HPDE6-E6E7 (cell line): ENCODE results near the gene FAM184B.

ENCODE experiments used
- DNase-seq: peaks from one replicate; pipeline ENCODE4 v3.0.0; 2011; ENCODE audit warnings: missing footprints; ENCODE audit errors: extremely low spot score

The FAM184B gene

GRCh38 chr4:17773135-17773698 lies 8.2 kb downstream of the FAM184B start:
- DNase-seq, result no peak

GRCh38 chr4:17771284-17771908 lies 10.0 kb downstream of the FAM184B start:
- DNase-seq, result no peak

GRCh38 chr4:17770845-17771244 lies 10.6 kb downstream of the FAM184B start:
- DNase-seq, result no peak

- DNase-seq, result no peak
These were observed 11.8 kb downstream of the FAM184B start for GRCh38 chr4:17769406-17770174.

GRCh38 chr4:17766826-17767458 lies 14.5 kb downstream of the FAM184B start:
- no peak for DNase-seq

GRCh38 chr4:17765514-17766286 lies 15.7 kb downstream of the FAM184B start:
- no peak for DNase-seq

- DNase-seq, result no peak
These were observed 17.5 kb downstream of the FAM184B start for GRCh38 chr4:17763931-17764330.

- DNase-seq, result no peak
These were observed 18.0 kb downstream of the FAM184B start for GRCh38 chr4:17763416-17763815.

GRCh38 chr4:17762726-17763125 lies 18.7 kb downstream of the FAM184B start:
- DNase-seq, result no peak

- no peak for DNase-seq
These were observed 20.4 kb downstream of the FAM184B start for GRCh38 chr4:17761062-17761461.

GRCh38 chr4:17760626-17761025 lies 20.8 kb downstream of the FAM184B start:
- no peak for DNase-seq

GRCh38 chr4:17758485-17758884 lies 22.9 kb downstream of the FAM184B start:
- no peak for DNase-seq

GRCh38 chr4:17757621-17758020 lies 23.8 kb downstream of the FAM184B start:
- no peak for DNase-seq

- DNase-seq, result no peak
These were observed 27.8 kb downstream of the FAM184B start for GRCh38 chr4:17753646-17754045.

GRCh38 chr4:17740702-17741101 lies 40.7 kb downstream of the FAM184B start:
- no peak for DNase-seq

GRCh38 chr4:17736484-17736883 lies 44.9 kb downstream of the FAM184B start:
- DNase-seq, result no peak

GRCh38 chr4:17726911-17727310 lies 54.5 kb downstream of the FAM184B start:
- DNase-seq, result no peak

GRCh38 chr4:17723648-17724047 lies 57.8 kb downstream of the FAM184B start:
- DNase-seq, result no peak

- no peak for DNase-seq
These were observed 59.1 kb downstream of the FAM184B start for GRCh38 chr4:17722356-17722700.

- DNase-seq, result peak; percentile 69
These were observed 59.7 kb downstream of the FAM184B start for GRCh38 chr4:17721496-17722355.

GRCh38 chr4:17719106-17719505 lies 62.3 kb downstream of the FAM184B start:
- peak; percentile 28 for DNase-seq
